Body of pancreas (tissue), 4 donors: ENCODE data around the gene PHB1. TPM values are rescaled to one million over a fixed set of nuclear protein-coding genes. Genes with fewer than 3 reads are reported as not detected.
A peak's percentile ranks its signal among the peaks of the same experiment; 100 is the strongest.

Source experiments
- ATAC-seq: fragments of 150-250 bp; one replicate; pipeline ENCODE4 v1.9.1; 2016
- DNase-seq, 4 donors: peaks; one replicate each; pipeline ENCODE4 v3.0.0-alpha.2; 2019
- H3K27ac ChIP-seq, 4 donors: fragments of 200-600 bp; sonication (generic); 1 replicate in 3 of 4; 2 replicates in 1 of 4; pipeline versions ENCODE4 v1.5.1 to v1.6.1; 2016 to 2019; ENCODE audit warnings: mild to moderate bottlenecking in 1 of 4, mixed read lengths in 1 of 4, moderate library complexity in 1 of 4
- H3K27me3 ChIP-seq, 2 donors: fragments of 200-600 bp; sonication (generic); one replicate each; pipeline ENCODE4 v1.6.0; 2016; ENCODE audit warnings: mild to moderate bottlenecking in 1 of 2
- H3K36me3 ChIP-seq, 2 donors: fragments of 200-600 bp; sonication (generic); replicated peaks in 1 of 2; 2 replicates each; pipeline ENCODE4 v1.5.1; 2016; ENCODE audit warnings: low read depth in 2 of 2; ENCODE audit not compliant: insufficient read depth in 1 of 2
- H3K4me1 ChIP-seq: fragments of 200-600 bp; sonication (generic); one replicate; pipeline ENCODE4 v1.6.0; 2016
- H3K4me3 ChIP-seq, 2 donors: fragments of 200-600 bp; sonication (generic); 1 replicate in 1 of 2; 2 replicates in 1 of 2; pipeline ENCODE4 v1.5.1; 2016 to 2019
- H3K9me3 ChIP-seq, 3 donors: fragments of 200-600 bp; sonication (generic); 1 replicate in 2 of 3; 2 replicates in 1 of 3; pipeline ENCODE4 v1.5.1; 2016
- CTCF ChIP-seq, 7 experiments: fragments of 450-650 bp in 4 of 7; fragments of 200-600 bp in 3 of 7; sonication (generic) in 3 of 7; IDR thresholded peaks; one replicate each; pipeline ENCODE4 v1.5.1; 2016 to 2019; ENCODE audit warnings: antibody characterized with exemption in 7 of 7
- POLR2A ChIP-seq, 3 donors: fragments of 450-650 bp; IDR thresholded peaks; one replicate each; pipeline ENCODE4 v1.6.1; 2016; ENCODE audit warnings: antibody characterized with exemption in 3 of 3, mild to moderate bottlenecking in 2 of 3
- WGBS, 2 donors: methylation state at CpG; one replicate each; pipeline ENCODE4 v1.1.5; 2017; 5-methylcytosine and 5-hydroxymethylcytosine counted together
- intact Hi-C: fragments of 100-400 bp; cut with DNase I; formaldehyde crosslinking; loops from one replicate; pipeline ENCODE4 v1.15.1; 2023
- total RNA-seq, 2 donors: library from RNA; depleted of rRNA; stranded (reverse); fragments of >200 nt; gene quantifications; one replicate each; pipeline ENCODE4 v1.1.0, GENCODE V29; 2016

PHB1 gene
- total RNA-seq, 2 donors from 2014 or later = 37.1 to 38.6 TPM

GRCh38 chr17:49454050-49454449, 39.4 kb upstream of the PHB1 start:
- DNase-seq = peak in 2 of 4 donors; percentile 14 to 27
- 43 to 45% methylated on average over 4 to 5 of the region's 5 CpGs for WGBS, 2 donors
- H3K27me3 ChIP-seq = no peaks in the 10 kb centered on the region

GRCh38 chr17:49452661-49453060, 38.0 kb upstream of the PHB1 start:
- ATAC-seq (no peak), DNase-seq (no peak)
- Histone ChIP-seq H3K27ac (no peak overlapping the region), H3K36me3 (no peaks in the 10 kb centered on the region), H3K4me1 (peaks cover 6% of the 10 kb centered on the region), H3K27me3 (no peaks in the 10 kb centered on the region), H3K9me3 (no peaks in the 10 kb centered on the region), H3K4me3 (no peak overlapping the region)
- intact Hi-C loops = no loop called here
- TF ChIP-seq POLR2A (IDR thresholded peaks at IDR 0.05) = no peak
- TF ChIP-seq CTCF (IDR thresholded peaks at IDR 0.05) = no peak
- WGBS, 2 donors = 88 to 91% methylated on average over 4 to 5 of the region's 5 CpGs

More at GRCh38 chr17:49454050-49454449, 39.4 kb upstream of the PHB1 start:
- Histone ChIP-seq H3K36me3 (no peaks in the 10 kb centered on the region), H3K27ac (no peak overlapping the region), H3K4me3 (no peak overlapping the region), H3K4me1 (peaks cover 6% of the 10 kb centered on the region), H3K9me3 (no peaks in the 10 kb centered on the region)
- ATAC-seq = peak; percentile 59
- intact Hi-C loops = no loop called here
- TF ChIP-seq POLR2A (IDR thresholded peaks at IDR 0.05) = no peak
- TF ChIP-seq CTCF (IDR thresholded peaks at IDR 0.05) = no peak

GRCh38 chr17:49452201-49452600, 37.5 kb upstream of the PHB1 start:
- intact Hi-C loops = no loop called here
- H3K36me3 ChIP-seq = no peaks in the 10 kb centered on the region
- WGBS, 2 donors = 42 to 62% methylated on average over 4 to 5 of the region's 5 CpGs
- H3K4me3 ChIP-seq = no peak overlapping the region
- peaks cover 6% of the 10 kb centered on the region for H3K4me1 ChIP-seq
- DNase-seq (no peak), ATAC-seq (no peak)
- no peak overlapping the region for H3K27ac ChIP-seq
- no peaks in the 10 kb centered on the region for H3K9me3 ChIP-seq
- TF ChIP-seq POLR2A (IDR thresholded peaks at IDR 0.05) (no peak), CTCF (IDR thresholded peaks at IDR 0.05) (no peak)
- no peaks in the 10 kb centered on the region for H3K27me3 ChIP-seq

GRCh38 chr17:49450735-49451134, 36.1 kb upstream of the PHB1 start:
- Histone ChIP-seq H3K4me1 (peaks cover 6% of the 10 kb centered on the region), H3K36me3 (no peaks in the 10 kb centered on the region), H3K27me3 (no peaks in the 10 kb centered on the region), H3K27ac (no peak overlapping the region), H3K4me3 (no peak overlapping the region), H3K9me3 (no peaks in the 10 kb centered on the region)
- WGBS, 2 donors = 68 to 83% methylated on average over 1 to 3 of the region's 3 CpGs
- DNase-seq (no peak), ATAC-seq (no peak)
- intact Hi-C loops = no loop called here
- TF ChIP-seq POLR2A (IDR thresholded peaks at IDR 0.05) = no peak
- no peak for TF ChIP-seq CTCF (IDR thresholded peaks at IDR 0.05)

- Histone ChIP-seq H3K36me3 (no peaks in the 10 kb centered on the region), H3K4me1 (peaks cover 6% of the 10 kb centered on the region), H3K4me3 (no peak overlapping the region), H3K9me3 (no peaks in the 10 kb centered on the region), H3K27me3 (no peaks in the 10 kb centered on the region), H3K27ac (no peak overlapping the region)
- WGBS, 2 donors = 68 to 75% methylated on average over 4 of the region's 4 CpGs
- TF ChIP-seq POLR2A (IDR thresholded peaks at IDR 0.05) = no peak
- no peak for TF ChIP-seq CTCF (IDR thresholded peaks at IDR 0.05)
- intact Hi-C loops = no loop called here
- no peak for DNase-seq
- ATAC-seq = no peak
Observed at GRCh38 chr17:49450181-49450580, 35.5 kb upstream of the PHB1 start.
